22Rv1 (cell line): ENCODE measurements around the gene CSNK1D.
A peak's percentile ranks its signal among the peaks of the same experiment; 100 is the strongest.

Experiments
- H3K27ac ChIP-seq: fragments of 450-650 bp; 2 replicates; pipeline ENCODE4 v1.5.1; 2017
- ZFX ChIP-seq: fragments of 450-650 bp; IDR thresholded peaks from 2 replicates; pipeline ENCODE4 v1.6.1; 2017; ENCODE audit warnings: antibody characterized with exemption, borderline replicate concordance
- TF ChIP-seq, protein P1 (sequence below): fragments of 450-650 bp; IDR thresholded peaks from 2 replicates; pipeline ENCODE4 v1.5.1; 2017; ENCODE audit warnings: mild to moderate bottlenecking

CSNK1D gene

DNA sequence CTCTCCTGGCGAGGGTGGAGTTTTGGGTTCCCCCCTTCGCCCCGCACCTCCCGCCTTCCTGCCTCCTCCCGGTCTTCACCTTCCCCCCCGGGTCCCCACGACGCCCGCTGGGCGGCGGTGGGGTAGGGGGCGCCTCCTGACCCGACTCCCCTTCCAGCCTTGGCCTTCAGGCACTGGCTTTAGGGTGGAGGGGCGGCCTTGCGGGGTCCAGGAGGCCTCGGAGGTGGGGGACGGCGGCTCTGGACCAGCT, 42.3 kb downstream of the CSNK1D start:
- H3K27ac ChIP-seq = peak overlapping the region; percentile 83
- TF ChIP-seq ZFX = no peak
- TF ChIP-seq, protein P1, sequence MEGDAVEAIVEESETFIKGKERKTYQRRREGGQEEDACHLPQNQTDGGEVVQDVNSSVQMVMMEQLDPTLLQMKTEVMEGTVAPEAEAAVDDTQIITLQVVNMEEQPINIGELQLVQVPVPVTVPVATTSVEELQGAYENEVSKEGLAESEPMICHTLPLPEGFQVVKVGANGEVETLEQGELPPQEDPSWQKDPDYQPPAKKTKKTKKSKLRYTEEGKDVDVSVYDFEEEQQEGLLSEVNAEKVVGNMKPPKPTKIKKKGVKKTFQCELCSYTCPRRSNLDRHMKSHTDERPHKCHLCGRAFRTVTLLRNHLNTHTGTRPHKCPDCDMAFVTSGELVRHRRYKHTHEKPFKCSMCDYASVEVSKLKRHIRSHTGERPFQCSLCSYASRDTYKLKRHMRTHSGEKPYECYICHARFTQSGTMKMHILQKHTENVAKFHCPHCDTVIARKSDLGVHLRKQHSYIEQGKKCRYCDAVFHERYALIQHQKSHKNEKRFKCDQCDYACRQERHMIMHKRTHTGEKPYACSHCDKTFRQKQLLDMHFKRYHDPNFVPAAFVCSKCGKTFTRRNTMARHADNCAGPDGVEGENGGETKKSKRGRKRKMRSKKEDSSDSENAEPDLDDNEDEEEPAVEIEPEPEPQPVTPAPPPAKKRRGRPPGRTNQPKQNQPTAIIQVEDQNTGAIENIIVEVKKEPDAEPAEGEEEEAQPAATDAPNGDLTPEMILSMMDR = no peak; the same call in 1 of the 2 replicates

DNA sequence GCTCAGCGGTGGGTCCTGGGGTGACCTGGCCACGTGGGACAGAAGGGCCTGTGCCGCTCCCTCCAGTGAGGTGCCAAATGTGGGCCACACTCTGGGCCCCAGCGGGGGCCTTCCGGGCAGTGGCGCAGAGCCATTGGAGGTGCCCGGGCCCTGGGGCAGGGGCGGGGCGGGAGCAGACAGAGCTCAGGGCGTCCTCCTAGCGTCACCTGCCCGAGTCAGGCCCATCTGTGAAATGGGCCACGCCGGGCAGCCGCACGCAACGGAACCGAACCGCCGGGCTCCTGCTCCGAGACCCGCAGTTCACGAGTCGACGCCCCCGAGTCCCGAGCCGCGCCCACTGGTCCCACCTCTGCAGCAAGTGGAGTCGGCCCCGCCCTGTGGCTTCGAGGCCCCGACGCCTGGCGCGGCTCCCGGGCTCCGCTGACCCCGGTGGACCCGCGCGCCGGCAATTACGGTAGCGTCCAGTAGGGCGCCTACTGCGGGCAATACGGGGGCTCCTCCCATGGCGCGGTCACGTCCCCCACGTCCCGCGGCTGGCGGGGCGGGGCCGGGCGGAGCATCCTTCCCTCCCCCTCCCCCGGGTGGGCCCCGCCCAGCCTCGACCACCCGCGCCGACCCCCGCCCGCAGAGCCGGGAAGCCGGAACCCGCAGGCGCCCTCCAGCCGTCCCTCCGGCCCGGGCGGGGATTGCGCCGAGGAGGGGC, 42.7 kb downstream of the CSNK1D start:
- TF ChIP-seq, protein P1 = peak; percentile 33
- no peak for TF ChIP-seq ZFX
- H3K27ac ChIP-seq = peak overlapping the region; percentile 83

DNA sequence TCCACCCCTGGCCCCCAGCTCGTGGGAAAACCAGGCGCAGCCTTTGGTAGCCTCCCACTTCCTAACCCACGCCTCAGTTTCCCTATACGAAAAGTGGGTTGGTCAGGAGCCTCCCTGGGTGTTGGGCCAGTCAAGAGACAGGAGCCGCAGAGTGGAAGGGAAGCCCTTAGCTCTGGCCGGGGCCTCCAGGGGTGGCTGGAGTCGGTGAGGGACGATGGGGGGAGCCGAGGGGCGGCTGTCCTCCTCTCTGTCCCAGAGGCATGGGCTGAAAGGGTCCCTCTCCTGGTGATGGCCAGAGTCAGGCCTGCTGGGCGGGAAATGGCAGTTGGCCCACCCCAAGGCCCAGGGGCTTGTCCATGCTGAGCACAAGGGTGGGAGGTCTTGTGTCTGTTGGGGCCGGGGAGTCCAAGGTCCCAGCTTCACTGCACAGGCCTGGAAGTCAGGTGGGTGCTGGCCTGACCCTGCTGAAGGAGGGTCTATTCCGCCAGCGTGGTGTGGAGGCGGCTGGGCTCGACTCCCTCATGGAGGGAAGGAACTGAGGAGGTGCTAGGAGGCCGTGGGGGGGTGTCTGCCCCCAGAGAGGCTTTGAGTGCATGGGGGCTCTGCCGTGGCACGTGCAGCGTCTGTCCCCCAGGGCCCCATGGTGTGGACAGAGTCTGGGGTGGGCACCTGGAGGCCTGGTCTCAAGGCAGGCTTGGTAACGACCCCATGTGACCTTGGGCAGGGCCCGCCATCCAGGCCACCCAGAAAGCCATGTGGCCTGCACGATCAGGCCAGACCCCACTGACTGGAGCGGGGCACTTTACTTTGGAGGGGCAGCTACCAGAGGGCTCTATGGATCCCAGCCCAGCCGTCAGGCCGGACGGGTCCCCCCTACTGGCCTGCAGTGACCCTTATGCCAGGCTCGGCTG, 43.5 kb downstream of the CSNK1D start:
- TF ChIP-seq ZFX = no peak
- TF ChIP-seq, protein P1 = no peak
- H3K27ac ChIP-seq = peak overlapping the region; percentile 83

DNA sequence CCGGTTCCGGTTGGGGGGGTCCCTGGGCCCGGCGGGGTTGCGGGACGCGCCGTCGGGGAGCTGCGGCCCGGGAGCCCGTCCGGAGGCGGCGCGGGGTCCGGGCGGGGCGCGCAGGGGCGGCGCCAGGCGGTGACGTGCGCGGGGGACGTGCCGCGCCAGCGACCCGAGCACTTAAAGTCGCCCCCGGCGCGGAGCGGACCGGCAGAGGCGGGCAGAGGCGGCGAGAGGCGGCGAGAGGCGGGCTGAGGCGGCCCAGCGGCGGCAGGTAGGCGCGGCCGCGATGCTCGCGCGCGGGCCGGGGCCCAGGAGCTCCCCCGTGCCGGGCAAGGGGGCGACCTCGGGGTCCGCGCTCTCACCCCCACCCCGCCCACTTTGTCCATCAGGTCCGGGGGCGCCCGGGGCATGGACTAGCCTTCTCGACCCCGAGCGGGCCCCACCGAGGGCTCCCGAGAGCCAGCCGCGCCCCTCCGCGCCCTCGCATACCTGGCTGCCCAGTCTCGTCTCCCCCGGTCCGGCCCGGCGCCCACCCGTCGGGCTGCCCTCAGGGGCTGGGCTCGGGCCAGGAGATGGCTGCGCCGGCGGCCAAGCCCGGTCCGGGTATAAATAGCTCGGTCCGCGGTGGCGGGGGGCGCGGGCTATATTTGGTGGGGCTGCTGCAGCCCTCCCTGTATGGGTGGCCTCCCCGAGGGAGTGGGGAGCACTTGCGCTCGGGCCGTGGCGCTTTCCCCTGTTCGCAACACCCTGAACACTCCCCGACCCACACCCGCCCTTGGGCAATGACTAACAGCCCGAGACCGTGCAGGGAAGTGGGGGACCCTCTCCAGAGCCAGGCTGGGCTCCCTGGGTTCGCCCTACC, 44.4 kb downstream of the CSNK1D start, which contains the start of gene SLC16A3:
Gene SLC16A3 (plus strand): TSS at position 201 of the 856 bp plus-strand sequence. CDS start 6,967 bp downstream, outside the sequence.
- peak within 1 kb of the TSS; percentile 83 for H3K27ac ChIP-seq
- TF ChIP-seq ZFX = no peak
- TF ChIP-seq, protein P1 = no peak

DNA sequence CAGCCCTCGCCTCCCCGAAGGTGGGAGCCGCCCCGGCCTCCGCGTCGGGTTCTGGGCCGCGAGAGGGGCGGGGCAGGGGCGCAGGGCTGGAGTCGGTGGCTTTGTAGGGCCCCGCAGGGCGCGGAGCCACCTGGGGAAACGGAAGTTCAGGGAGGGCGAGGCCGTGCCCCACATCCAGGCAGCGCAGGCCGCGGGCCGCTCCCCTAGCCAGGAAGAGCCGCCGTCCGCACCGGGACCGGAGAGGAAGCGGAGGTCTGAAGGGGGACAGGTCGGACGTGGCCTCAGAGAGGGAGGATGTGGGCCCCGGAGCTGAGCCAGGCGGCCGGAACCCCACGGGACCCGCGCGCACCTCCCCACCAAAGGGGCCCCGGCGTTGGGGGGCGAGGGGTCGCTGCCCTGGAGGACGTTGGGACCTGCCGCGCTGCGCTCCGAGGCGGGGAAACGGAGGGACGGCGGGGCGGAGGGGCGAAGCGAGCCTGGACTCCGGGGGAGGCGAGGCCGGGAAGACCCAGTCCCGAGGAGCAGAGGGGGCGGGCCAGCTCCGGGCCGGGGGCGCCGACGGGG, 45.1 kb downstream of the CSNK1D start:
- no peak overlapping the region for H3K27ac ChIP-seq
- TF ChIP-seq ZFX = no peak
- TF ChIP-seq, protein P1 = no peak

DNA sequence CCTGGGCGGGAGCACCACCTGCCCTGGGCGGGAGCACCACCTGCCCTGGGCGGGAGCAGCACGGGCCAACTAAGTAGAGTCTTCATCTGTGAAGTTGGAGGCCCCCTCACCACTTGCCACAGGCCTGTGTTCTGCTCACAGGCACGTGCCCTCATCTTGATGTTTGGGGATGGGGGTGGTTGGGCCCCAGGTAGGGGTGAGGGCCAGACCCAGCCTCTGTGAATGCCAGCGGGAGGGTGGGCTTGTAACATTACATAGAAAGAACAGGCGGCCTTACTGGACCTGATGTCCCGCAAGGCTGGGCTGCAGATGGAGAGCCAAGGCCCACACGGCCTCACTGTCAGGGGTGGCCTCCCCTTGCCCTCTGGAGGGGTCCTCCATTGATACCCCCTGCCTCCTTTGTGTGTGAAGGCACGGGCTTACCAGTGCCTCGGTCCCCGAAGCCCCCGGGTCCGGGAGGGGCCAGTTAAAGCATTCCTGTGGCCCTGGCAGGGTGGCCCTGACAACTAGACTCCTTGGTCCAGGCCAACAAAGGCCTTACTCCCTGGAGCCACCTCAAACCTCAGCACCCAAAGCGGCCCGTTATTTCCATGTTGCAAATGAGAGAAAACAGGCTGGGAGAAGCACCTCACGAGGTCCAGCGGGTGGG, 45.7 kb downstream of the CSNK1D start:
- TF ChIP-seq ZFX = no peak
- TF ChIP-seq, protein P1 = no peak
- H3K27ac ChIP-seq = no peak overlapping the region
